HG03135 (cell line): ENCODE results near the gene DOK5.
A peak's percentile ranks its signal among the peaks of the same experiment; 100 is the strongest.
"Not testable (repeated sequence)": the region's sequence is repeated elsewhere in the genome, so short reads cannot be mapped to it uniquely, and the experiment has no call there.

Experiments
- ATAC-seq: cut with Tn5 transposase; IDR thresholded peaks from one replicate; pipeline ENCODE4 v1.9.1; 2021; ENCODE audit warnings: mild to moderate bottlenecking, moderate library complexity; ENCODE audit not compliant: unreplicated experiment

DOK5 gene

DNA sequence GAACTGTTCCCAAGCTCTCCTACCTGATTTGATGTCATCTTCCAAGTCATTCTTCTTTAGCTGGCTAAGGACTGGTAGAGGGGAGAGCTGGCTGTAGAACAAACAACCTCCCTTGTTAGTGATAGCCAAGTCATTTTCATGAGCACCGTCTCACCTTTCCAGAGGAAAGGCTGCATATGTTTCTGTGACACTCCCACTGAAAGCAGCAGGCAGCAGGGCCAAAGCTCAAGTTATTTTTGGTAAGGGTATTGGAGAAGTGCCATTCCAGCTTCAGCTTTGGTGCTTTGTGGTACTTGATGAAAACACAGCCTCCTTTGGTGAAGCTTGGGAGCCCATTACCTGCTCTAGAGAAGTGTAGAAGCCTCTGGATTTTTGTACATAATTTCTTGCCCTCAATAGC, 5.4 kb upstream of the DOK5 start:
- ATAC-seq: no peak

DNA sequence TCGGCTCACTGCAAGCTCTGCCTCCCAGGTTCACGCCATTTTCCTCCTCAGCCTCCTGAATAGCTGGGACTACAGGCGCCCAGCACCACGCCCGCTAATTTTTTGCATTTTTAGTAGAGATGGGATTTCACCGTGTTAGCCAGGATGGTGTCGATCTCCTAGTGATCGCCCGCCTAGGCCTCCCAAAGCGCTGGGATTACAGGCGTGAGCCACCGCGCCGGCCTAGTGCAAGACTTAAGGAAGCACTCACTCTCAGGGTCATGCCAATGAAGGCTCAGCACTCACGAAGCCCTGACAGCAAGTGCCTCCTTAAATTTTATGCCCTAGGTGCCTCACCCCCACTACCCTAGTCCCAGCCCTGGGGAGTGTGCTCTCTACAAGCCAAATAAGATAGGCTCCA, 4.7 kb upstream of the DOK5 start:
- no peak for ATAC-seq

DNA sequence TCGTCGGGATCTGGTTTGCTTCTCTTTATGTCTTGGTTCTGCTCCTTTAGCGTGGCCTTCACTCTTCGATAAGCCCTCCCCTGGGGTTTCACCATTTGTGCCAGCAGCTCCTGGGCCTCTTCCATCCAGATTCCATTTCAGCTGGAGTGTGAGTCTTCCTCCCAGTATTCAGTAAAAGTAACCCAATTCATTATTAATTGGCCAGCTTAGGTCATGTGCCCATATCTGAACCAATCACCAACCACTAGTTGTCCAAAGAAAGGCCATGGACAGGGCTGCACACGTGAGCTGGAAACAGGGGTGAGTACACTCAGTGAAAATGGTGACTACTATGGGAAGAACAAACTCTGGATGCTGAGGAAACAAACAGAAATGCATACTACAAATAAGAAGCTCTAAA, 2.8 kb upstream of the DOK5 start:
- ATAC-seq: no peak

DNA sequence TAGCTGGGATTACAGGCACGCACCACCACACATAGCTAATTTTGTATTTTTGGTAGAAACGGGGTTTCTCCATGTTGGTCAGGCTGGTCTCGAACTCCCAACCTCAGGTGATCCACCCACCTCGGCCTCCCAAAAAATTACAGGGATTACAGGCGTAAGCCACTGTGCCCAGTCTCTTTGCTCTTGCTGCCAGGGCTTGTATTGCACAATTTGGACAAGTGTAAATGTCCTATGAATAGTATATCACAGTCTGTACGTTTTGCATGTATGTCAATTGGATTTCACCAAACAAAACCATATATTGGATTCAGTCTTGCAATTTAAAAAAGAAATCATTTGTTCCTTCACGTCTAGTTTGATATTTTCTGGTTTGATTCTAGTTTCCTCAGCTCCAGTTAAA, 2.1 kb upstream of the DOK5 start:
- no peak for ATAC-seq

DNA sequence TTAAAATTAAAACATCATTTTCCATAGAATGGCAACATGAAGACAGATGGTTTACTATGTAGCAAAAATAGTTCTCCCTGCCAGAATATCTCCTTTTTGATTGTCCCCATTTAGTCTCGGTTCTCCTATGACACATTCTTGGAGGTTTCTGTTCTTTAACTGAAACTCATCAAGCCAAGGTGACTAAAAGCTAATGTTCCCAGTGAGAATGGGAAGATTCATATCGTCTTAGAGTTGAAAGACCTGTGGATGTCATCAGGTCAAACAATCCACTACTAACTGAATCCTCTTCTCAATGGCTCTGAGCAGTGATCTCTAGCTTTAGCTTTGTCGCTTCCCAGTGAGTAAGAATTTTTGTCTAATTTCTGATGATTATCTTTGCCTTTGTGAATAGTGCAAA, 1.3 kb upstream of the DOK5 start:
- no peak for ATAC-seq

DNA sequence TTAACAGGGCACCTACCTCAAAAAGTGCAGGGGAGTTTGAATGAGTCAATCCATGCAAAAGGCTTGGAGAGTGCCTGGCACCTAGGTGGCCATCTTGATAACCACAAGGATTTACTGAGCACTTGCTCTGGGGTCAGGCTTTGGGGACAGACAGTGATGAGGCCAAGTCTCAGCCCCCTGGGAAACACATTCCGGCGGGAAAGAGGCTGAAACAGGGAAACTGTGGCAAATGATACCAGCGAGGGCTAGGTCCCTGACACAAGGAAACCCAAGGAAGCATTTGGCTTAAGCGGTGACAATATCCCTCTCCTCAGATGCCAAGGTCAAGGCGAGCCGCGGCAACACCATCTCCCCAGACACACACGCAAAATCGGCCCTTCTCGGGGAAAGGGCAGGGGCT, 527 bp upstream of the DOK5 start:
- no peak for ATAC-seq

DNA sequence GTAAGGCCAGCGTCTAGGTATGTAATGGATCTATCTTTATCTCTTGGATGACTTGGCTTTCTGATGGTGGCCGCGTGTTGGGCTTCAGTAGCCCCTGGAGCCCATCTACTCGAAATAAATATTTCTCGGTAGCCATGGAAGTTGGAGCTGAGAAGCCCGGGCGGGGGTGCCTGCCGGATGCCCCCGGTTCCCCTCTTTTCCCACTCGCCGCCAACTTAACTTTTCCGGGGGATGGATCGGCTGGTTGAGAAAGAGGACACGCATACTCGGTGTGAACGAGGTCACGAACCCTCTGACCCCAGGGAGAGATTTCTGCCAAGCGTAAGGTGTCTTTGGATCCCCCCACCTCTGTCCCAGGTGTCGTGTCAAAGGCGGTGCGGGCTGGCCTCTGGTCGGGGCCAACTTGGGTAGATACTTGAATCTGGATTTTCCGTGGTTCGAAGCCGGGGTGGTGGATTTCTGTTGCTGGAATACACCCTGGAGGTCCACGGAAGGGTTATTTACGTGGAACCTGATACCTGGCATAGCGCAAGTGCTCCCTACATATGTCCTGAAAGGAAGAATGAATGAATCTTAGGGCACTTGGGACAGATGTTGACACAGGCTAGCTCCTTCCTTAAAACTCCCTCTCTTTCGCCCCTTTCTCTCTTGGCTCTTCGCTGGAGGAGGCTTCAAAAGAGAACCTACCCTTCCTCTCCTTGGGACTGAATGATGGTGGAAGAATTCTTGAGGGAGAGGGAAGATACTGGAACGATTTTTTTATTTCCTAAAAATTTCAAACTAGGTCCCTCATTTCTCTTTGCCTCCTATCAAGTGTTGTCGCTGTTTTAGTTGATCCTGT, 996 bp downstream of the DOK5 start:
- ATAC-seq: no peak

DNA sequence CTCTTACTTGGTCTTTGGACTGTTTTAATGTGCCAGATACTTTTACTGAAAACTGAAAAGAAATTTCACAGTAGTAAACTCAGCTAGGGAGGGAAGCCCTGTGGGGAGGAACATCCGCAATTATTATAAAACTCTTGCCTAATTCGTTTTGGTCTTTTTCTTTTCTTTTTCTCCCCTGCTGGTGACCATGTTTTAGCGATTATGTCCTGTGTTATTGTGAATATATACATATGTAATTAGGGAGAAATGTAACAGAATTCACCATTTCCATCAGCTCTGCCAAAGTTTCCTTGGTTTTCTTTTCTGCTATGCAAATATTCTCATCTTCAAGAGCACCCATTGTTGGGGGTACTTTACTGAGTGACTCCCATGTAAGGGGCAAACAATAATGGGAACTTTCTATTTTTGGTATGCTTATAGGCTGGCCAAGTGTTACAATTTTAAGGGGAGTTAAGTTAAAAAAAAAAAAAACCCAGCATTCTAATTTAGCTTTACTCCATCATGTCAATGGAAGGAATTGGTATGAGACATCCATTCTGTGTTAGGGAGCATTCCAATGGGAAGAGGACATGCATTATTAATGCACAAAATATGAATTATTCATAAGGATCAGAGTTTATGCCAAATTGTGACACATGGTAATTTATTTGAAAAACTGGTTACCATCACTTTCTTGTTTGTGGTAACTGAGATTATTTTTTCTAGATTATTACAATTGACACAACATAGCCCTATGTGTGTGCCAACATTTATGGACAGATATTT, 2.0 kb downstream of the DOK5 start:
- ATAC-seq: no peak

DNA sequence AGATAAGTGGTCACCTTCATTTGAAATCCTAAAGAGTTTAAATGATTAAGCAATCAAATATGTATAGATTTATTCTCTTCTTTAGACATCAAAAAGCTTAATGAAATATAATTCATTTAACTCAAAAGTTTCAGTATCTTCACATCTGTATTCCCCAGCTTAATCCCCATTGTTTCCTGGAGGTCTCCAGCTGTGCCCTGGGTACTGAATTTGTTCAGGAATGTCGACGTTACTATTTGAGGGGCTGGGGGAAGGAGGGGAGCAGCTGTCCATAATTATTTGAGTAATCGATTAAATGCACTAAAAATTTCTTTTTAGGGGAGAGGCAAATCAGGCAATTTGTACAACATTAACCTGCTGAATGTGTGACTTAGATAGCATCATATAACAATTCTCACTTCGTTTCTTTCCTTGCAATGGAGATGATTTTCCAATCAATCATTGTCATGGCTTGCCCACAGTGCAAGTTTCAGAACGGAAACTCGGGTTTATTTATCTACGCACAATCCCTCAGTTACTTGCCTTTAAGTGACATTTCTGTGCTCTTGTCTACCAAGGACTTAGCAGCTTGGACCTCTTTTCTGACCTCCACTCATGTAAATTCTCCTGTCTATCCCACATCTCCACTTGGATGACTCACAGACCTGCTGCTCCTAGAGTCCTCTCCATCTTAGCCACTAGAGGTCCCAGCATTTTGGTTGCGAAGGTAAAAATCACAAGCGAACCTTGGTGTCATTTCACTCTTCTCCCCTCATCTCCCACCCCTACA, 3.9 kb downstream of the DOK5 start:
- peak; percentile 58 for ATAC-seq

DNA sequence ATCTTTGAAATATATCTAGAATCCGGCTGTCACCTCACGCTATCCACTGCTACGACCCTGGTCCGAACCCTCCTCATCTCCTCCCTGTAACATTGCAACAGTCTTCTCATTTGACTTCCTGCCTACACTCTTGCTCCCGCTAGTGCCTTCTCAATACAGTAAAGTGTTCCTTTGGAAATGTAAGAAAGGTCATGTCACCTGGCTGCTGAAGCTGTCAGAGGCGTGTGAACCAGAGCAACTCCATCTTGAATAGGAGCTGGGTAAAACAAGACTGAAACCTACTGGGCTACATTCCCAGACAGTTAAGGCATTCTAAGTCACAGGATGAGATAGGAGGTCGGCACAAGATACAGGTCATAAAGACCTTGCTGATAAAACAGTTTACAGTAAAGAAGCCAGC, 4.5 kb downstream of the DOK5 start:
- not testable (repeated sequence) for ATAC-seq

DNA sequence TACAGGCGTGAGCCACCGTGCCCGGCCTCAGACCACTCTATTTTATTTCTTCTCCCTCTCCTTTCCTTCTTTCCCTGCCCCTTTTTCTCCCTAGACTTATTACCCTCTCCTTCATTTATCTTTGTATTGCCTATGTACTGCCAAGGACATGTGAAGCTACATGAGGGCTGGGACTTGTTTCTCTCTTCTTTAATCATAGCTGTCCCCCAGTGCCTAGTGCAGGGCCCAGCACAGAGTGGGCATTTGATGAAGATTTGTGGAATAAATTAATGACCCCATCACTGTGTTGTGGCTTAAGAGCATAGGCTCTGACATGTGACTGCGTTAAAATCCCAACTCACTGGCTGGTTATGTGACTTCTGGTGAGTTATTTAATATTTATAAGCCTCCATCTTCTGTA, 6.0 kb downstream of the DOK5 start:
- ATAC-seq: no peak

DNA sequence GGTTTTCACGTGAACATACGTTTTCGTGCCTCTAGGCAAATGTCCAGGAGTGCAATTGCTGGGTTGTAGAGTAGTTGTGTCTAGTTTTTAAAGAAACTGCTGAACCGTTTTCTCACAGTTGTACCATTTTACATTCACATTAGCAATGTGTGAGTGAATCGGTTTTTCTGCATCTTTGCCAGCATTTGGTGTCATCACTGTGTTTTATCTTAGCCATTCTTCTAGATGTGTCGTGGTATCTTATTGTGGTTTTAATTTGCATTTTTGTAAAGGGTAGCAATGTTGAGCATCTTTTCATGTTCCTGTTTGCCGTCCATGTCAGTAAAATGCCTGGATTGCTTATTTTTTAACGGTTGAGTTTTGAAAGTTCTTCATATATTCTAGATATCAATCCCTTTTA, 10.2 kb downstream of the DOK5 start:
- ATAC-seq: no peak

DNA sequence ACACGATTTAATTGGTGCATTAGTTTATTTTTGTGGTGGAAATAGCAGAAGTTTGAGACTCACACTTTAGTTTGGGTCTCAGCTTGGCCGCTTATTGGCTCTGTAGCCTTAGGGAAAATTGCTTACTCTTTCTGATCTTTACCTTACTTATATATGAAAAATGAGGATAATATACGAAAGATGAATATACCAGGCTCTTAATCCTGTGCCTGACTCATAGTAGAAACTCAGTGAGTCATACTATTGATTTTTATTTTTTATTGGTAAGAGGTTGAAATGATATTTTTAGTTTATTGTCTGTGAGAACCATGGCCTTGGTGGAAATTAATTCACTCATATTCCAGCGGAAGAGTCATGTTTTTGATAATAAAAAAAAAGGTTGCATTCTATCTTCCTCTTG, 11.2 kb downstream of the DOK5 start:
- no peak for ATAC-seq

DNA sequence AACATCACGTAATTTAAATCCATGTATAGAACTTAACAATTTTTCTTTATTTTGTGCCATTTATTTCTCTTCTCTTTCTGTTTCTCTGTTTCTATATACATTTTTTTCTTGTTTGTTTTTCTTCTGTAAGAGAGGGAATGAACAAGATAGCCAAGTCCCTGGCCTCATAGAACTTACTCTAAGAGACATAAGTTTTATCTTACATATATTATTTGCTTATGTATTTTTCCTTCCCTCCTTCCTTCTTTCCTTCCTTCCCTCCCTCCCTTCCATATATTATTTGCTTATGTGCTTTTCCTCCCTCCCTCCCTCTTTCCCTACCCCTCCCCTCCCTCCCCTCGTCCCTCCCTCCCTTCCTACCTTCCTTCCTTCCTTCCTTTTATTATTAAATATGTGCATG, 13.0 kb downstream of the DOK5 start:
- no peak for ATAC-seq

DNA sequence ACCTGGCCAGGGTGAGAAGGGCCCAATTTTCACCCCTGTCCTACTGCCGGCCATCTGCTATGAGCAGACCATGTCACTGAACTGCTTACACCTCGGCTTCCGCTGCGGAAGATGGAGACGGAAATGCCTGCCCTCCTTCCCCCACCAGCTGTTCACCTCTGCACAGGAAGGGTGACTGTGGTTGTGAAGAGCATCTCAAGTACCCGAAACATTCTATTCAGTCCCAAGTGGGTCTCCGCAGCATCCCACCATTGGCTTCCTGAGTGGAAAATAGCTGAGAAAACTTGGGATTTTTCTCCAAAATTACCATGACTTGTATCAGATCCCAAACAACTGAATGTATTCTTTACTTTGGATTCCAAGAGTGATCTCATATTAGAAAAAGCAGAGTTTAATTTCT, 16.1 kb downstream of the DOK5 start:
- no peak for ATAC-seq

DNA sequence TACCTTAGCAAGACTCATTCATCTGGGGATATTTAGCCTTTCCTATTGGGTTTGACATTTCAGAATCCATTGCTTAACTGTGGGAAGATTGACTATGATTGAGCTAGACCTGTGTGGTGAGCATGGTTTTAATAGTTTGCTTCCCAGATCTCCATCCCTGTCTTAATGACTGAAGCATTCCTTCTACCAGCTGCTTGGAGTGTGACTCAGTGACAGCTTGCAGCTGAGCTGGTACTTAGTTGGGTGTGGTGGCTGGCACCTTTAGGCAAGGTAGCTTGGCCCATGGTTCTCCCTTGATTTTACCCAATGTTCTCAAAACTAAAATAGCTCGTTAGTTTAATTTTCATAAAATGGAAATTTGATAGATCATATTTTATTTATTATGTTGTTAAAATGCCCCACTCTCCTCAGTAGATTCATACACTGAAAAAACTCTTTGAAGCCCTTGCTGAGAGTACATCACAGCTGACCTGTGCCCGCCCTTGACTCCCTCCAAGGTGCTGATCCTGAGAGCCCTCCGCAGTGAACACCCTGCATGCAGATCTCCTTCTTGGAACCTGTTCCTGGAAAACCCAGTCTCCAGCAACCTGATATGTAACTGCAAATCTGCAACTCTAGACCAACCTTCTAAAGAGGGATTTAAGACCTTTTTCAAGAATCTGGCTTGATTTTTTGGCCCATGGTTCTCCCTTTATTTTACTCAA, 19.1 kb downstream of the DOK5 start:
- ATAC-seq: no peak

DNA sequence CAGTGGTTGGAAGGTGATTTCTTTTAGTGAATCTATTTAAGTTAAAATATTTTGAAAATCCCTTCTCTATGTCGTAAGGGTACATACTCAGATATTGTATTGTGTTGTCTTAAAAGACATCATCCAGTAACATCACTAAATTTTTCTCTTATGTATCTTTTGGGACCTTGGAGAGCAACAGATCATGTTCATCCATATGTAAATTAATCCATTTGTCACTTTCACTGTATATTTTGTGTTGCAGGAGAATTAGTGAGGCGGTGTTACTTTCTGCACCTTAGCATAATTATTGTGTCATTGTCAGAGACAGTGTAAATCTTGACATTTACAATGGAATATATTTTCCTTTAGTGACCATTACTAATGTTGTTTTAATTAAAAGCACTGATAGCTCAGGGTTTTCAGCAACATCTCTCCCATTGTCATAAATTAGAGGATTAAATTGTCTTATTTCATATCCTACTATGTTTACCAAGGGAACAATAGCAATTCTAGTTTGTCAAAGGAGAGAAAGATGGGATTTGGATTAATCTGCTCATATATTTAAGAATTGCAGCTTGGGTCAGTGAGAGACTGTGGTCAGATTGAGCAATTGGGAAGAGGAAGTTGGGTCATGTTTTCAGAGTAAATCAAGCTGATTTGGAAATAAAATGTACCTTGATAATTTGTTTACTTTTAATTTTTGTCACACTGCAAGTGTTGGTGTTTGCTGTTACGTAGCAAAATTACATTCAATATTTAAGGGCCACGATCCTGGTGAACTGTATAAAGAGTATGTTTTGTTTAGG, 22.7 kb downstream of the DOK5 start:
- ATAC-seq: no peak

DNA sequence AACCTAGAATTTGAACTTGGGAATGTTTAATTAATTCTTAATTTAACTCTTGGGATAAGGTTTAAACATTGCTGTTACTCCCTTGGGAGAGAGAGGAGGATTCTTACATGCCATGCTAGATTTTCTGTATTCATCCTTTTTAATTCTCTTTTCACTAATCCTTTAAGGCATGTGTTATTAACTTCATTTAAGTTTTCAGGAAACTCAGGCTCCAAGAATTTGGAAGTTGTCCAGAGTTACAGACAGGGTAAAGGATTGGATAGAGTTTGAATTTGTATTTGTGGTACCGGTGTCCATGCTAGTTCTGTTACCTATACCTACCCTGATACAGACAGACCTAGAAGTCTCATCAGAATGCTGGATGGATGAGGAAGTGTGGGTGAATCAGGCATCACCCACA, 23.7 kb downstream of the DOK5 start:
- no peak for ATAC-seq

DNA sequence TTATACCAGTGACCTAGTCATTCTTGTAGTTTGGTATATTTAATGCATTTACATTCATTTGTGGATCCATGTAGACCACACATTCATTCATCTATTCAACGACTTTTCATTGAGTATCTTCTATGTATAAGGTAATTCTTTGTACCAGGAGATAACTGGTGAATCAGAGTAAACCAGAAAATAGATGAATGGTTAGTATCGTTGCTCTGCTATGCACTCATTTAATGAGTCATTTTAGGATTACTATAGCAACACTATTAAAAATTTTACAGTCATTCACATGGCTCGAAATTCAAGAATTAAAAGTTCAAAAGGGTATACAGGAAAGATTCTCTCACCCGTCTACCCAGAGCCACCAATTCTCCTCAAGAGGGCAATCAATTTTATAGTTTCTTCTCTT, 26.8 kb downstream of the DOK5 start:
- no peak for ATAC-seq

DNA sequence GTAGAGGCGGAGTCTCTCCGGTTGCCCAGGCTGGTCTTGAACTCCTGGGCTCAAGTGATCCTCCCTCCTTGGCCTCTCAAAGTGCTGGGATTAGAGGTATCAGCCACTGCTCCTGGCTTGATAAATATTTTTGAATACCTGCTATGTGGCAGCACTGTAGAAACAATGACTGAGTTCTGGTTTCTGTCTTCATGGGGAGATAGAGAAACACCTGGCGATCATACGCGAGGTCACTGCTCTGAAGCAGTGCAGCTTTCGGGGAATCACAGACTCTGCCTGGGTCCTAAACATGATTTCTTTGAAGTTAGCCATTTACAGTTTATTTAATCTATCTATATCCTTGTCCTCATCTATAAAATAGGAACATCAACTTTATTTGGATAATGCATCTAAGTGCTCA, 31.2 kb downstream of the DOK5 start:
- ATAC-seq: no peak
